A549 (cell line): ENCODE measurements around the gene HSD17B7. TPM values are rescaled to one million over a fixed set of nuclear protein-coding genes. Genes with fewer than 3 reads are reported as not detected.

Experiments
- ATAC-seq, 2 experiments: fragments of 200-7000 bp in 1 of 2; fragments of >200 bp in 1 of 2; cut with Nextera tagmentation in 1 of 2; cut with Tn5 transposase in 1 of 2; 3 replicates each; pipeline versions ENCODE4 v1.8.0 to v1.9.1; 2018 to 2020; ENCODE audit warnings: mild to moderate bottlenecking in 1 of 2, moderate library complexity in 1 of 2
- CTCF ChIA-PET: fragments of 300-600 bp; sonication (Branson Sonifier 250); formaldehyde crosslinking; extraction: SDS; loops from one replicate; lab custom pipeline; 2021; ENCODE audit warnings: antibody characterized with exemption, inconsistent platforms; lab: Yijun Ruan, JAX
- POLR2A ChIA-PET: fragments of 350-600 bp; formaldehyde crosslinking; extraction: SDS; loops from one replicate; lab custom pipeline; 2021; ENCODE audit warnings: antibody characterized with exemption, inconsistent platforms; lab: Yijun Ruan, JAX
- DNase-seq, 2 experiments: peaks; one replicate each; pipeline versions ENCODE4 v3.0.0 to v3.0.0-alpha.2; 2011 to 2016; ENCODE audit warnings: low read depth in 1 of 2, low spot score in 1 of 2
- FAIRE-seq: peaks from 2 replicates; lab custom pipeline; 2011; peaks lifted over from hg19 to GRCh38; lab: Jason Lieb, UNC
- H3K27ac ChIP-seq, 2 experiments: fragments of >200 bp; sonication (Bioruptor Twin); formaldehyde crosslinking; 3 replicates each; pipeline ENCODE4 v1.5.1; 2016 to 2017
- H3K4me1 ChIP-seq: fragments of >200 bp; sonication (Bioruptor Twin); formaldehyde crosslinking; 3 replicates; pipeline ENCODE4 v1.6.1; 2016
- H3K4me2 ChIP-seq: fragments of >200 bp; sonication (Bioruptor Twin); formaldehyde crosslinking; 3 replicates; pipeline ENCODE4 v1.6.1; 2016
- H3K4me3 ChIP-seq: fragments of >200 bp; sonication (Bioruptor Twin); formaldehyde crosslinking; 3 replicates; pipeline ENCODE4 v1.5.1; 2016
- H3K9me3 ChIP-seq: fragments of >200 bp; sonication (Bioruptor Twin); formaldehyde crosslinking; 3 replicates; pipeline ENCODE4 v1.6.1; 2016
- BHLHE40 ChIP-seq: IDR thresholded peaks from 2 replicates; pipeline ENCODE4 v1.6.1; 2012; ENCODE audit warnings: low read depth, low read length, inconsistent platforms
- CBX2 ChIP-seq: fragments of 200-600 bp; sonication (generic); IDR thresholded peaks from 2 replicates; pipeline ENCODE4 v1.6.1; 2016; ENCODE audit warnings: low read depth, mild to moderate bottlenecking, borderline replicate concordance
- CHD4 ChIP-seq: fragments of 200-600 bp; sonication (generic); IDR thresholded peaks from 2 replicates; pipeline ENCODE4 v1.6.1; 2016; ENCODE audit warnings: antibody characterized with exemption, mild to moderate bottlenecking, borderline replicate concordance
- EP300 ChIP-seq, 2 experiments: fragments of >200 bp; sonication (Bioruptor Twin); formaldehyde crosslinking; IDR thresholded peaks; 2 replicates in 1 of 2; 3 replicates in 1 of 2; pipeline ENCODE4 v1.6.1; 2016 to 2017
- ESRRA ChIP-seq: fragments of 150-350 bp; IDR thresholded peaks from 2 replicates; pipeline ENCODE4 v1.6.1; 2014; ENCODE audit warnings: mild to moderate bottlenecking, low read length, borderline replicate concordance
- FOSL2 ChIP-seq, 2 experiments: fragments of 450-650 bp in 1 of 2; fragments of >200 bp in 1 of 2; sonication (Bioruptor Twin) in 1 of 2; formaldehyde crosslinking; IDR thresholded peaks; 2 replicates each; pipeline versions ENCODE4 v1.5.0 to v1.6.1; 2016 to 2020; ENCODE audit warnings: mild to moderate bottlenecking in 1 of 2, moderate library complexity in 1 of 2
- FOXS1 ChIP-seq: fragments of 250-450 bp; sonication (Bioruptor Pico); IDR thresholded peaks from 2 replicates; pipeline ENCODE4 v1.5.0; 2020; ENCODE audit warnings: mild to moderate bottlenecking, moderate library complexity
- GATA3 ChIP-seq: IDR thresholded peaks from 2 replicates; pipeline ENCODE4 v1.6.1; 2012; ENCODE audit warnings: borderline replicate concordance
- HDAC2 ChIP-seq: fragments of 200-600 bp; sonication (generic); IDR thresholded peaks from 2 replicates; pipeline ENCODE4 v1.6.1; 2016
- HES2 ChIP-seq: fragments of >200 bp; sonication (Bioruptor Twin); formaldehyde crosslinking; IDR thresholded peaks from 2 replicates; pipeline ENCODE4 v1.6.1; 2016
- HOXB13 ChIP-seq: fragments of 250-450 bp; sonication (Bioruptor Pico); IDR thresholded peaks from 2 replicates; pipeline ENCODE4 v1.5.0; 2020; ENCODE audit warnings: low read depth, mild to moderate bottlenecking, moderate library complexity
- HOXB5 ChIP-seq: fragments of 250-450 bp; sonication (Bioruptor Pico); IDR thresholded peaks from 2 replicates; pipeline ENCODE4 v1.5.0; 2020; ENCODE audit warnings: mild to moderate bottlenecking, moderate library complexity
- JUN ChIP-seq, 2 experiments: fragments of >200 bp; sonication (Bioruptor Twin); formaldehyde crosslinking; IDR thresholded peaks; 2 replicates in 1 of 2; 3 replicates in 1 of 2; pipeline ENCODE4 v1.6.1; 2016 to 2017
- KDM1A ChIP-seq: fragments of 200-600 bp; sonication (generic); IDR thresholded peaks from 2 replicates; pipeline ENCODE4 v1.6.1; 2016; ENCODE audit warnings: low read depth, mild to moderate bottlenecking
- MAFK ChIP-seq: fragments of 450-650 bp; IDR thresholded peaks from 2 replicates; pipeline ENCODE4 v1.6.1; 2014; ENCODE audit not compliant: partially characterized antibody
- NPAS2 ChIP-seq: fragments of 250-450 bp; sonication (Bioruptor Pico); IDR thresholded peaks from 2 replicates; pipeline ENCODE4 v1.8.0; 2022; ENCODE audit warnings: mild to moderate bottlenecking, moderate library complexity, borderline replicate concordance
- PHF8 ChIP-seq: fragments of 200-600 bp; sonication (generic); IDR thresholded peaks from 2 replicates; pipeline ENCODE4 v1.6.1; 2016; ENCODE audit warnings: low read depth, mild to moderate bottlenecking, antibody characterized with exemption, moderate library complexity, borderline replicate concordance
- POLR2A ChIP-seq: IDR thresholded peaks from 2 replicates; pipeline ENCODE4 v1.6.1; 2012; ENCODE audit warnings: mild to moderate bottlenecking, low read length
- POLR2AphosphoS2 ChIP-seq: conservative IDR thresholded peaks from 2 replicates; pipeline ENCODE4 v1.6.1; 2012; ENCODE audit warnings: low read length, improper control_type of control experiment, inconsistent platforms
- RNF2 ChIP-seq: fragments of 200-600 bp; sonication (generic); IDR thresholded peaks from 2 replicates; pipeline ENCODE4 v1.6.1; 2016; ENCODE audit warnings: low read depth, mild to moderate bottlenecking, antibody characterized with exemption, moderate library complexity, borderline replicate concordance
- SREBF2 ChIP-seq: fragments of 450-650 bp; IDR thresholded peaks from 2 replicates; pipeline ENCODE4 v1.6.1; 2014; ENCODE audit warnings: mild to moderate bottlenecking, moderate library complexity
- TP53 ChIP-seq: fragments of 250-450 bp; sonication (Bioruptor Pico); IDR thresholded peaks from 2 replicates; pipeline ENCODE4 v1.5.0; 2021; ENCODE audit warnings: mild to moderate bottlenecking, moderate library complexity
- WGBS: methylation state at CpG from one replicate; pipeline ENCODE4 v1.1.6; 2017; ENCODE audit errors: missing lambda C conversion rate; 5-methylcytosine and 5-hydroxymethylcytosine counted together
- polyA plus RNA-seq, 4 experiments: library from polyadenylated mRNA; depleted of rRNA in 3 of 4; stranded (reverse); fragments of >200 nt; fragmentation: RNase III in 1 of 4; extraction: RNeasy Plus Mini Kit Qiagen cat#74134 plus additional on column Dnase treatment in 1 of 4; gene quantifications; 2 replicates in 3 of 4; 3 replicates in 1 of 4; pipeline ENCODE4 v1.2.3, GENCODE V29; 2011 to 2017
- TF ChIP-seq, protein P1 (sequence below): IDR thresholded peaks from 2 replicates; pipeline ENCODE4 v1.6.1; 2012

Gene HSD17B7
- polyA plus RNA-seq, 2 of the 4 experiments (the other 2 are of a cell fraction), result 14.0 to 22.1 TPM

GRCh38 chr1:162840250-162840839, 49.8 kb downstream of the HSD17B7 start:
- no peak for TF ChIP-seq PHF8
- peak; percentile 79 for TF ChIP-seq MAFK
- TF ChIP-seq HES2, result no peak
- Histone ChIP-seq H3K27ac (no peak overlapping the region), H3K4me2 (no peak overlapping the region), H3K4me1 (no peaks in the 10 kb centered on the region), H3K4me3 (no peak overlapping the region), H3K9me3 (peaks cover 7% of the 10 kb centered on the region; the same call in 2 of the 3 replicates)
- ChIA-PET CTCF (interaction anchor here (1.0 kb wide), 1 partner anchor 335 kb away, joined by 3 read pairs; no protein-coding TSS in a partner anchor), POLR2A (no interaction called here)
- ATAC-seq (no peak), DNase-seq (no peak), FAIRE-seq (no peak)

- H3K4me2 ChIP-seq, result no peak overlapping the region
- FAIRE-seq (no peak), ATAC-seq (no peak), DNase-seq (no peak)
- ChIA-PET POLR2A (no interaction called here), CTCF (interaction anchor here (0.9 to 2.3 kb wide), 2 partner anchors 10 to 471 kb away, joined by 3 to 12 read pairs; no protein-coding TSS in a partner anchor)
- WGBS, result 59% methylated on average over 1 of the region's 1 CpG
- TF ChIP-seq POLR2A, result no peak
- no peak for TF ChIP-seq CHD4
- no peak for TF ChIP-seq FOXS1 (CRISPR knock-in tag)
- TF ChIP-seq, protein P1, sequence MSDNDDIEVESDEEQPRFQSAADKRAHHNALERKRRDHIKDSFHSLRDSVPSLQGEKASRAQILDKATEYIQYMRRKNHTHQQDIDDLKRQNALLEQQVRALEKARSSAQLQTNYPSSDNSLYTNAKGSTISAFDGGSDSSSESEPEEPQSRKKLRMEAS, result no peak
- TF ChIP-seq HOXB5 (CRISPR knock-in tag), result no peak
- TF ChIP-seq NPAS2 (CRISPR knock-in tag), result no peak
- TF ChIP-seq POLR2AphosphoS2, result no peak
- no peak for TF ChIP-seq CBX2
- TF ChIP-seq GATA3, result no peak
- TF ChIP-seq BHLHE40, result no peak
- TF ChIP-seq SREBF2, result no peak
- no peak for TF ChIP-seq KDM1A
- TF ChIP-seq HES2, result no peak
- no peak for TF ChIP-seq RNF2
- TF ChIP-seq TP53, result no peak
- TF ChIP-seq FOSL2 (IDR thresholded peaks at IDR 0.05), result no peak
- TF ChIP-seq FOSL2 (CRISPR knock-in tag; IDR thresholded peaks at IDR 0.05), result no peak
- TF ChIP-seq ESRRA, result no peak
- no peak for TF ChIP-seq HOXB13 (CRISPR knock-in tag)
- H3K4me1 ChIP-seq, result no peaks in the 10 kb centered on the region
- no peak overlapping the region for H3K4me3 ChIP-seq
- no peak overlapping the region for H3K27ac ChIP-seq
- H3K9me3 ChIP-seq, result peaks cover 2% of the 10 kb centered on the region; the same call in 1 of the 3 replicates
These were observed 53.7 kb downstream of the HSD17B7 start for GRCh38 chr1:162844153-162844552.

DNA sequence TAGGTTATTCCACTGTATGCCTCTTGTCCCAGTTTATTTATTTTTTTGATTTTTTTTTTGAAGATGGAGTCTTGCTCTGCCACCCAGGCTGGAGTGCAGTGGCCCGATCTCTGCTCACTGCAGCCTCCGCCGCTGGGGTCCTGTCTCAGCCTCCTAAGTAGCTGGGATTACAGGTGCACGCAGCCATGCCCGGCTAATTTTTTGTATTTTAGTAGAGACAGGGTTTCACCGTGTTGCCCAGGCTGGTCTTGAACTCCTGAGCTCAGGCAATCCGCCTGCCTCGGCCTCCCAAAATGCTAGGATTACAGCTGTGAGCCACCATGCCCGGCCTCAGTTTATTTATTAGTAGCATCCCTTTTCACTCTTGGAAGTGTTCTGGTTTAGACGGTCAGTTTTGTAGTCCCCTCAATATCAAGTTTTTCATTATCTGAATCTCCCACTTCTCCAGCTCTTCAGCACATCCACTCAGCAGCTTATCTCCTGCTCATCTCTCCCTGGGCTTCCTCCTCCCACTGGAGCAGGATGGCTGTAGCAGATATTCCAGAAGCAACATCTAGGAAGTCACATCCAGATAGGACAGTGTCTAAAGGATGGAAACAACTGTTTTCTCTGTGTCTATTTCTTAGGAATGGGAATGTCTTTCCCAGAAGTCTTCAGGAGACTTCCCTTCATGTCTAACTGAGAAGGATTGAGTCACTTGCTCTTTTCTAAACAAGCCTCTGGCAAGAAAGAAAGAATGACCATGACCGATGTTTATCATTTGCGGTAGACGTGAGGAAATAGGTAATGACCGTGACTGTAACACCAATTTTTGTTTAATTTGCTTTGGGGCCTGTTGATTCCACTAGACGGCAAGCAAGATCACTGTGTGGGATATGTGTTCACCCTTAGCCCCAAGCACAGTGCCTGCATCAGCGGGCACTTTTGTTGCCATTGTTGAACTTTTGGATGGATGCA, 56.0 kb downstream of the HSD17B7 start:
- Histone ChIP-seq H3K9me3 (no peaks in the 10 kb centered on the region), H3K27ac (no peak overlapping the region)
- WGBS, result 57% methylated on average over 16 of the region's 16 CpGs
- TF ChIP-seq HDAC2, result no peak
- no peak for TF ChIP-seq MAFK
- TF ChIP-seq CHD4, result no peak
- no peak for TF ChIP-seq EP300 (IDR thresholded peaks at IDR 0.05)
- no peak for TF ChIP-seq JUN (IDR thresholded peaks at IDR 0.05)
- TF ChIP-seq, all 56 proteins: peak for 0
- ChIA-PET CTCF (interaction anchor here (0.7 to 3.6 kb wide), 10 partner anchors 9 to 780 kb away, joined by 3 to 42 read pairs (median 4); partner anchors contain the start of gene CCDC190), POLR2A (no interaction called here)
- H3K4me1 ChIP-seq, result no peaks in the 10 kb centered on the region
- FAIRE-seq (no peak), DNase-seq (no peak), ATAC-seq (no peak)
- H3K4me3 ChIP-seq, result no peak overlapping the region
- no peak overlapping the region for H3K4me2 ChIP-seq
